NCI-H2227 (cell line): ENCODE data around the gene UVSSA.
"Not testable (repeated sequence)": the region's sequence is repeated elsewhere in the genome, so short reads cannot be mapped to it uniquely, and the experiment has no call there.

ENCODE experiments used
- DNase-seq: peaks from one replicate; lab custom pipeline; 2025; ENCODE audit not compliant: unreplicated experiment; lab: John Stamatoyannopoulos, UW

The UVSSA gene

DNA sequence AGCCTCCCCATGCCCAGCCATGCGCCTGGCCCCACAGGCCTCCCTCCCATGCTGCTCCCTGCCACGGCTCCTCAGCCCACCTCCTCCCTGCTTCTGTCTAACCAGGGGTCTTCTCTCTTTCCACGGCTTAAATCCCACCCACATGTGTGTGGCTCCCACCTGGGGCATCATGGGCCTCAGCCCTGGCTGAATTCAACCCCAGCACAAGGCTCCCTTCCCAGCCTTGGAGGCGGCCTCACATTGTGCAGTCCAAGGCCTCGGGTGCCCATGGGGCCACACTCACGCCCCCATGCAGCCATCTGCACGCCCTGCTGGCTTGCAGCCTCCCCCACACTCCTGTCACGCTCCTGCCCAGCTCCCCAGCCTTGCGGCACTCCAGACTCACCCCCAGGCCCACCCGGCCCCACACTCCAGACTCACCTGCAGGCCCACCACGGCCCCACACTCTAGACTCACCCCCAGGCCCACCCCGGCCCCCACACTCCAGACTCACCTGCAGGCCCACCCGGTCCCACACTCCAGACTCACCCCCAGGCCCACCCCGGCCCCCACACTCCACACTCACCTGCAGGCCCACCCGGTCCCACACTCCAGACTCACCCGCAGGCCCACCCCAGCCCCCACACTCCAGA, 30.4 kb upstream of the UVSSA start:
- no peak for DNase-seq

DNA sequence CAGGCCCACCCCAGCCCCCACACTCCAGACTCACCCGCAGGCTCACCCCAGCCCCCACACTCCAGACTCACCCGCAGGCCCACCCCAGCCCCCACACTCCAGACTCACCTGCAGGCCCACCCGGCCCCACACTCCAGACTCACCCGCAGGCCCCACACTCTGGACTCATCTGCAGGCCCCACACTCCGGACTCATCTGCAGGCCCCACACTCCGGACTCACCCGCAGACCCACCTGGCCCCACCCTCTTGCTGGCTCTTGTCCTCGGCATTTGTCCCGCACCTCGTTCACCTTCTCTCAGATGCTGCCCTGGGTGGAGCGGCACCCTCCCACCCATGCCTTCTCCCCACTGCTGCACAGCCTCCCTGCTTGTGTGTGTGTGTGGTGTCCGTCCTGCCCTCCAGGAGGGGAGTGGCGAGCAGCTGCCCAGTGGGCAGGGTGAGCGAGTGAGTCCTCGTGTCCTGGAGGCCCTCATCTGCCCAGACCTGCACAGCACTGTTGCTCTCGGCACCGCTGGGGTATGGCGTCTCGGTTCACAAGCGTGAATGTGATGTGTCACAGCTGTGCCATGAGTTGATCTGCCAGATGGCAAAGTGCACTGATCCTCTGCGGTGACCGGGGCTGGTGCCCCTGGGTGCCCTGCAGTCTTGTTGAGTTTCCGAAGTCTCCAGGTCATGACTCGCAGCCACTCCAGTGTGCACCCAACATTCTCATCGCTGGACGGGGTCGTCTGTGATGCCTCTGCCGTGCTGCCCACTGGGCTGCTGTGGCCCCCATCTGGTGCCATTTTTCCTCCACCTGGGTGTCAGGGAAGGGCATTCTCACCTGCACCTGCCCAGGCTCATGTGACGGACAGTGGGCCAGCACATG, 29.6 kb upstream of the UVSSA start:
- DNase-seq = no peak

DNA sequence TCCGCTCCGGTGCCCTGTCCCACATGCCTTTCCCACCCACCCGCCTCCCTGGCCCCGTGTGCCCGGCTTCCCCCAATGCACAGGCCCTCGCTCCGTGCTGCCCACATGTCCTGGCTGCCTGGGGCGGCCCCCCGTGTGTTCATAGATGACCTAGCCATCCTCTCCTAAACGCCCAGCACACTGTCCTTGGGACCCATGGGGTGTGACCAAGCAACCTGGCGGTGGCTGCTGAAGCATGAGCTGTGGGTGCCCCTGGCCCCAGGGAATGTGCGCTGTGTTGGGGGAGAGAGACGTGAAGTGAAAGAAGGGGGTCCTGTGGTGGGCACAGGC, 29.0 kb upstream of the UVSSA start:
- no peak for DNase-seq

DNA sequence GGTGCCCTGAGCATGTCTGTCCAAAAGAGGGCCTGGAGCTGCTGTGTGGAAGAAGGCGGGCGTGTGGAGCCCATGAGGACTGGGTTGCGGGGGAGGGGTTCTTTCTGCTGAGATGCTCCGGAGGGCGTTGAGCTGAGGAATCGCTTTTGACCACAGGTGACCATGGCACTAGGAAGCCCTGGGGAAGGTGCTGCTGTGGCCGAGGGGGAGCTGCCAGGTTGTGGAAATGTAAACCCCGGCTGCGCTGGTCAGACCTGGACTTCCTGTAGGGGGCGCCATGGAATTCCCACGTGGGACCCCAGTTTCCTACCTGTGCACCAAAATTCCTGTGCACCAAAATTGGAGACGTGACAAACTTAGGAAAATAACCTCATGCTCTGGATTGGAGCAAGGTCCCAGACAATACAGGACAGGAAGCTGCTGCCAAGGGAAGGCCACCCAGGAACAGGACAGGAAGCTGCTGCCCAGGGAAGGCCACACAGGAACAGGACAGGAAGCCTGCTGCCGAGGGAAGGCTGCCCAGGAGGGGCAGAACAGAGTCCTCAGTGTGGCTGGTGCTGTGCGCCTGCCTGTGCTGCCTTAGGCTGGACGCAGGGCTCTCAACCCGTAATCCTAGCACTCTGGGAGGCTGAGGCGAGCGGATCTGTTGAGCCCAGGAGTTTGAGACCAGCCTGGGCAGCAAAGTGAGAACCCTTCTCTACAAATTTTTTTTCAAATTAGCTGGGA, 28.4 kb upstream of the UVSSA start:
- DNase-seq = no peak

DNA sequence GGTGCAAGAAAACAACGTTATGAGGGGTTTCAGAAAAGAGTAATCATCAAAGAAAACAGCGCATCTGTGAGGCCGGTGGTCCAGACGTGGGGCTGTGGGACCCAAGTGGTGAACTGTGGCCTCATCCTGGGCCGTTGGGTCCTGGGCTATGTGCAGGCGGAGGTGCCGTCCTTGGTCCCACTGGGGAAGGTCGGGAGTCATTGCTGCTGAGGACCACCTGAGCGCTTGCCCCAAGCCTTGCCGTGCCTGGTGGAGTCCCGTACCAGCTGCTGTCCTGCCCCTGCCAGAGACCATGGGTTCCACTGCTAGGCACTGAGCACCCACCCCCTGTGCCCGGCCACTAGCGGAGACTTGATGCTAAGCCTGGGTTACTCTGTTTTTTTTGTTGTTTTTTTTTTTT, 25.5 kb upstream of the UVSSA start:
- no peak for DNase-seq

DNA sequence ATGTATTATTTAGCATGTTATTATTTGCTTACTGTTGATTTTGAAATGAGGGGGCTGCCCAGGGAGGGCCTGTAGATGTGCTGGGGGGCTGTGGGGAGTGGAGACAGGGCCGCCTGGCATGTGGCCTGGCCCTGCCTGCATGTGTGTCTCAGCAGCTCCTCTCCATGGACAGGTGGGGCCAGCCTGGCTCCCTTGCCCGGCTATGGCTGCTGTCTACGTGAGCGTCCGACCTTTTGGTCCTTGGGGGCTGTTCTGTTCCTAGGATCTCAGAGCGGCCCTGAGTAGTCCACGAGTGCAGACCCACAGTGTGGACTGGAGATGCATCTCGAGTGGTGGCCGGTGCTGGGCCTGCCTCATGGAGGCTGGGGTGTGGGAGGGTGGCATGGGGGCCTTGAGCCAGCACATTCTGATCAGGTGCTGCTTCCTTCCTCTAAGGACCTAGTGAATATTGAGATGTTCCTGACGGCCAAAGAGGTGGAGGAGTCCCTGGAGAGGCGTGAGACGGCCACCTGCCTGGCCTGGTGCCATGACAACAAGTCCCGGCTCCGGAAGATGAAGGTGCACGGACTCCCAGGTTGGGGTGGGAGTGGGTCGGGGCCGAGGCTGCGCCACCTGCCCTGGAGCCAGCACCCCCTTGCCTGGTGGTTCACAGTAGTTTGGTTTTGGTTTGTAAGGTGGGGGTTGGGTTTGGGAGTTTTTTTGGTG, 24.9 kb upstream of the UVSSA start:
- no peak for DNase-seq

DNA sequence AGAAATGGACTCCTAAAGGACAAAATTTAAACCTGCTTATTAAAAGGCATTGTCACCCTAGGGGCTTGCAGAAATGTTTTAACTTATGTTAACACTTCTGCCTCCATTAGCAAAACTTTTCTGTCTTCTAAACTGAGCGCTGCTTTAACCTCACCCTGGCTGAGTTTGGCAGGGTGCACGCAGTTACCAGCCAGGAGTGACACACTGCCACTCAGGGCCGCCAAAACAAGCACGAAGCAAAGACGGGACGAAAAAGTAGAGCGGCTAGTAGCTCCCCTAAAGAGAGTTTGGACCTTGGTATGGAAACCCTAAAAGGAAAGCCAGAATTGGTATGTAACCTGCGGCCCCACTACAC, 23.8 kb upstream of the UVSSA start:
- DNase-seq = no peak

DNA sequence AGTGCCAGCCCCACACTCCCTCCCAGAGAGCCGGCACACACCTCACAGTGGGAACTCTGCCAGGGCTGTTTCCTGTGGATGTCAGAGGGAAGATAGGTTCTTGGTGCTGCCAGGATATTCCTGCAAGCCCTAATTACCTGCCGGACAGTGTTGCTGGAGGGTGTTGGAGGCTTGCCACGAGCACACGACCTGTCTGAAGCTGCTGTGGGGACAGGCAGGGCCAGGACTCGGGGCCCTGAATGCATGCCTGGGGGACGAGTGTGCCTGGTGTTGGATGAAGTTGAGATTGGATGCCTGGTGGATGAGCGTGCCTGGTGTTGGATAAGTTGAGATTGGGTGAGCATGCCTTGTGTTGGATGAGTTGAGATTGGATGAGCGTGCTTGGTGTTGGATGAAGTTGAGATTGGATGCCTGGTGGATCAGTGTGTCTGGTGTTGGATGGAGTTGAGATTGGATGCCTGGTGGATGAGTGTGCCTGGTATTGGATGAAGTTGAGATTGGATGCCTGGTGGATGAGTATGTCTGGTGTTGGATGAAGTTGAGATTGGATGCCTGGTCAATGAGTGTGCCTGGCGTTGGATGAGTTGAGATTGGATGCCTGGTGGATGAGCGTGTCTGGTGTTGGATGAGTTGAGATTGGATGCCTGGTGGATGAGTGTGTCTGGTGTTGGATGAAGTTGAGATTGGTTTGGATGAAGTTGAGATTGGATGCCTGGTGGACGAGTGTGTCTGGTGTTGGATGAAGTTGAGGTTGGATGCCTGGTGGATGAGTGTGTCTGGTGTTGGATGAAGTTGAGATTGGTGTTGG, 23.2 kb upstream of the UVSSA start:
- no peak for DNase-seq

DNA sequence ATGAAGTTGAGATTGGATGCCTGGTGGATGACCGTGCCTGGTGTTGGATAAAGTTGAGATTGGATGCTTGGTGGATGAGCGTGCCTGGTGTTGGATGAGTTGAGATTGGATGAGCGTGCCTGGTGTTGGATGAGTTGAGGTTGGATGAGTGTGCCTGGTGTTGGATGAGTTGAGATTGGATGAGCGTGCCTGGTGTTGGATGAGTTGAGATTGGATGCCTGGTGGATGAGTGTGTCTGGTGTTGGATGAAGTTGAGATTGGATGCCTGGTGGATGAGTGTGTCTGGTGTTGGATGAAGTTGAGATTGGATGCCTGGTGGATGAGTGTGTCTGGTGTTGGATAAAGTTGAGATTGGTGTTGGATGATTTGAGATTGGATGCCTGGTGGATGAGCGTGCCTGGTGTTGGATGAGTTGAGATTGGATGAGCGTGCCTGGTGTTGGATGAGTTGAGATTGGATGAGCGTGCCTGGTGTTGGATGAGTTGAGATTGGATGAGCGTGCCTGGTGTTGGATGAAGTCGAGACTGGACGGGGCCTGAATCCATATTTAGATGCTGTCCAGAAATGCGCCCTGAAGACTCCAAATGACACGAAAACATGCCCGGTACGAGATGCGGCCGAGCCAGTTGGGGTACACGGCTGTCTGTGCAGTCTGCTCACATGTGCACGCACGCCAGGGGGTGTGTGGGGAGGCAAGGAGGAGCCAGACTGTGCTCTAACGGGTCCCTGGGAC, 22.4 kb upstream of the UVSSA start:
- DNase-seq = not testable (repeated sequence)

DNA sequence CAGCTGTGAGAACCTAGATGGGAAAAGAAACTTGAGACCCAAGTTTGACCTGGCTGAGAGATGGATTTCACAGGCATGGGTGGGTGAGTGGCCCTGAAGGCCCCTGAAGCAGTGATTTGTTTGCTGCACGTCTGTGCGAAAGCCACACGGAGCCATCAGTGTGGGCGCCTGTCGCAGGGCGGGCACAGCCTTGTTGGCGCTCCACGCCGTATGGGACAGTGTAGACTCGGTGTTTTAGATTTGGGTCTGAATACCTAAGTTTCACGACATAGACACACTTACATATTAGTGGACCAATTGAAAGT, 21.9 kb upstream of the UVSSA start:
- no peak for DNase-seq

DNA sequence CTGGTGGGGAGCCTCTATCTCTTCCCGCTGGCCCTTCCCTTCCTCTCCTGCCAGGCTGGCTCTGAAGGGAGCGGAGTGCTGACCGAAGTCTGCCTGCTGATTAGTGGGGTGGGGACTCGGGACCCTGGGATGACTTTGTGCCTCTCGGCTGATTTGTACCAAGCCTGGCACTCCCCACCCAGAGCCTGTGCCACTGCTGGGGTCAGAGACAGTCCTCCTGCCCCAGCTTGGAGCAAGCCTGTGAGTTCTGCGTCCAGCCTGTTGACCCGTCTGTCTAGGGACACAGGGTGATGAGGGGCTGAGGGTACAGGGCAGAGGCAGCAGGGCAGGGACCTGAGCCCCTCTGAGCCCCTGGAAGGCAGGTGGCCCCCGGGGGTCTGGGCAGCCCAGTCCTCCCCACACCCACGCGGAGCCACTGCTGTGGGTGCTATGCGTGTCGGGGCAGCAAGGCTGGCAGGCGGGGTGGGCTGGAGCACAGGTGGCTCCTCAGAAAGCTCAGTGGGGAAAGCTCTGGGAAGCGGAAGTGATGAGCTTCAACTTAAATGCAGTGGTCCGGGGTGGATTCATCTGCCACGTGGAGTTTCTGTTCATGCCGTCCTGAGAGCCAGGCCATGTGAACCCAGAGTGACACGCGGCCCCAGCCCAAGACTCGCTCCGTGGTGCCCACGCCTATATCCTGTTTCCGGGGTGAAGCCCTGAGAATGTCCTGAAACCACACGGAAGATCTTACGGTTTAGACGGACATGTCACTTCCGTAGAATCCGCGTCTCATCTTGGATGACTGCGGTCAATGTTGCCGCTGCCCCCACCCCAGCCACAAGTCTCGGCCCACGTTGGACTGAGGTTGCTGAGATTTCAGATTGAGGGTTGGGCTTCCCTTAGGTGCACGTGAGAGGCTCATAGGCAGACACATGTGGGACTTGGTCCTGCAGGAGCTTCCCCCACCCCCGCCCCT, 21.1 kb upstream of the UVSSA start:
- no peak for DNase-seq

DNA sequence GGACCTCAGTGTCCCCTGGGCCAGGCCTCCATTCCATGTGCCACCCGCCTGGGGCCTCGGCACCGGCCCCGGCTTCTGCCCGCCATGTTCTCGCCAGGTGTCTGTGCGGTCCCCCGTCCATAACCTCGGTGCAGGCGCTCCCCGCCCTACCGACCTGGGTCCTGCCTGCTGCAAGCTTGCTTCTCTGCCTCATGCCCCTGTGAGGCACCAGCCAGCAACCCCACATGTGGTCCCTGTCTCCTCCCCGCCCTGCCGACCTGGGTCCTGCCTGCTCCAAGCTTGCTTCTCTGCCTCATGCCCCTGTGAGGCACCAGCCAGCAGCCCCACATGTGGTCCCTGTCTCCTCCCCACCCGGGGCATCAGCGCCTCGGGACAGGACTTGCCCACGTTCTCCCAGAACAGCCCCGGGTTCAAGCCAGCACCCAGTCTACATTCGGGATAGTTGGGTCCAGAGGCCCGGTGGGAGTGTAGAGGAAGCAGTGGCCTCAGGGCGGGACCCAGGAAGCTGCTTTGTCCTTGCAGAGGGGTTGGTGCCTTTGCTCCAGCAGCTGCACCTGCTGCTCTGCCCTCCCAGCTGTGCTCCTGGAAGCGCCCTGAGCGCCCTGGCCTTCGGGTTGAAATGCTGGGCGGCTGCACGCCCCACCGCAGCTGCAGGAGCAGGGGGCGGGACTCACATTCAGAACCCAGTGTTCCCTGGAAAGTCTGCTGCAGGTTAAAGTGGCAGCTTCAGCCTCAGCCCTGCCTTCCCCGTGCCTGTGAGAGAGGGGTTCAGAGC, 20.1 kb upstream of the UVSSA start:
- no peak for DNase-seq

DNA sequence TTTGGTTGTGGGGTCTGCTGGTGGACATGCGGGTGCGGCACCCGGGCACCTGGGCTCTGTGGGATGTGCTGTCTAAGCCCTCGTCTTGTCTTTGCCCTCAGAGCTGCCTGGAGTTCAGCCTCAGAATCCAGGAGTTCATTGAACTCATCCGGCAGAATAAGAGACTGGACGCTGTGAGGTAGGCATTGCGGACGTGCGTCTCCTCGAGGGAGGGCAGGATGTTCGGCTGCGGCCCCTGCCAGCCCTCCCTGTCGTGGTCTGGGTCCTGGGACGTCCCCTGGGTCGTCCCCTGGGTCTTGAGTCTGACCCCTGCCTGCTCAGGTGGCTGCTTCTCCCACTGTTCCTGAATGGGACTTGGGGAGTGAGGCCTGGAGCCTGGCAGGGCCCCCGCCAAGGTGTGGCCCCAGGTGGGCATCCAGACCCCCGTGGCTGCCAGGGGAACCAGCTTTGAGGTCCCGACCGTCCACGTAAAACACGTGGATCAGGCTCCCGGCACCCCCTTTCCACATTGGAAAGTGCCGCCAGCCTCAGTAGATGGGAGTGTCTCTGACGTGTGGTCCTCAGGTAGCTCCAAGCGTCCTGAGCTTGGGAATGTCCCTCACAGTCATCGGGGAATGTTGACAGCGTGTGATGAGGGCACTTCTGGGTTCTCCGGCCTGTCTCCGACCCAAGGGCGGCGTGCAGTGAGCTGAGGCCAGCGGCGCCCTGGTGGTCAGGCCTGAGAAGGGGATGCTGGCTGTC, 19.3 kb upstream of the UVSSA start:
- no peak for DNase-seq

DNA sequence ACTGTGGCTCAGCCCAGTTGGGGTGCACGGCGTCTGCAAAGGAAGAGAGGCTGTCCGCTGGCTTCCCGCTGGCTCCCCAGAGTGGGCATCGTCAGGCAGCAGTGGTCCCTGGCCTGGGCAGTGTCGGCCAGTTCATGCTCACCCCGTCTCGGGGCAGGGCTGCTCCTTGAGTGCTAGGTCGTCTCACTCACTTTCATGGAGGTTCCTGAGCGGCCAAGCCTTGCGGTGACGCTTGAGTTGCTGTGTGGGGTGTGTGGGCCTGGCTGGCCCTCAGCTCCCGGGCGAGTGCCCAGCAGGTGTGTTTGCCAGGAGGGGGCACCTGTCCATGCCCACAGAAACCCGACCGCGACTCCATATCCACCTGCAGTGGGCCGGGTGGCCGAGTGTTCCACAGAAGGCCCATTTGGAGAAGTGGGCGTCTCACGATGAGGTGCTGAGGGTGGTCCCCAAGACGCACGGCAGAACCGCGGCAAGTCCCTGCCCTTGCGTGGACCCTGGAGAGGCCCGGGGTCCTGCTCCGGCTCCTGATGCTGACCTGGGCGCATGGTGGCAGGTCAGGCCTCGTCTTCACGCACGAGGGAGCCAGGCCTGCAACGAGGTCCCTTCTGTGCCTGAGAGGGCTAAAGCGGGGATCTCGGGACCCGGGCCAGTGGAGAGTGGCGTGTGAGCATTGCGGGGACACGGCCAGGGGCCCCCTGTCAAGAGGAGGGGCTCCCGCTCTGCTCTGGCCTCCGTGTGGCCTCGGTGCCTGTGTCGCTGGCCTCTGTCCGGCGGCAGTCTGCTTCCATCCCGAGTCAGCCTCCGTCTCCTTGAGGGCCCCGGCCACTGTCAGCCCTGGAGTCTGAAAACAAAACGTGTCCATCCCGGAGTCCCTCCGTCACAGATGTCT, 18.5 kb upstream of the UVSSA start:
- DNase-seq = no peak

DNA sequence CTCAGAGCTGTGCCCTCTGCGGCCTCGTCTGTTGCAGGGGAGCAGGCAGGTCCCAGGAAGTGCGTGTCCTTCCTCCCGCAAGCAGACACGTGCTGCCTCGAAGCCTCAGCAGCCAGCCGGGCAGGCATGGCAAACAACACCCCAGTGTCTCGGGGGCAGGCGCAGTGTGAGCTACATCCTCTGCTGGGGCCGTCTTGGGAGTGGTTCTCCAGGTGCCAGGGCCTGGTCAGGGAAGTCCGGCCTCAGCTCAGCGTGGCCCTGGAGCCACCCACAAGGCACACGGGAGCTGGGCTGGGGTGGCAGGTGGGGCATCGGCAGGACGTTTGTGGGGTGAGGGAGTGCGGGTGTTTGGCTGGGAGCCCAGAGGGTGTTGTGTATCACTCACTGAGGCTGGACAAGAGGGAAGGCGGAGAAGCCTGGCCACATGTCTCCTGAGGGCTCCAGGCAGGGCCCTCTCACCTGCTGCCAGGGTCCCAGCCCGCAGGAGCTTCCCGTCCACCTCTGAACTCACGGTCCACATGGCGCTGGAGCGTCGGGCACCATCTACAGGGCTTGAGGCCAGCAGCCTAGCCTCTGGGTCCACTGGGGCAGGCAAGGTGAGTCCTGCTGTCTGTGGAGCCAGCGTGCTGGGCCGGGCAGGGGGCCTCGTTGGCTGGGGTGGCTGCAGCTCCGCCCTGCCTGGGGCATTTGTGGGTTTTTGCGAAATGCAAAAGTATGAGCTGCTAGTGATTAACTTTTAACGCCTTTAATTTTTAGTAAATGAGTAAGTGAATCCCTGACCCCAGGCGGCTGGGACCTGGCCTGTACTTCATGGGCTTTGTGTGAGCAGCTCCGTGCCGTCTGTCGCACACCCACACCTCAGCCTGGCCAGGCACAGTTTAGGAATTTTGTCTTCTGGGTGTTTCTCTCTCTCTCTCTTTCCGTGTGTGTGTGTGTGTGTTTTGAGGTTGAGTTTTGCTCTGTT, 17.3 kb upstream of the UVSSA start:
- no peak for DNase-seq
